ENCODE measurements around the gene PIRT. TPM values are rescaled to one million over a fixed set of nuclear protein-coding genes. Genes with fewer than 3 reads are reported as not detected.

The PIRT gene
- total RNA-seq, 1 donor from 2014 or later, result 0.07 TPM

- Mint-ChIP-seq H3K4me3 (no peak overlapping the region), H3K27me3 (ENCODE audit: low read depth) (no peaks in the 10 kb centered on the region), H3K9me3 (no peaks in the 10 kb centered on the region), H3K36me3 (ENCODE audit: low read depth) (no peaks in the 10 kb centered on the region), H3K4me1 (peaks cover 8% of the 10 kb centered on the region), H3K27ac (ENCODE audit: unreplicated experiment) (no peak overlapping the region)
- no peak for TF ChIP-seq CTCF (conservative IDR thresholded peaks at IDR 0.05)
- no peak for DNase-seq (ENCODE audit: low read depth, low spot score)
Observed at GRCh38 chr17:10797476-10798328, 40.2 kb downstream of the PIRT start.

- Mint-ChIP-seq H3K27ac (ENCODE audit: unreplicated experiment) (no peak overlapping the region), H3K4me1 (peaks cover 23% of the 10 kb centered on the region), H3K36me3 (ENCODE audit: low read depth) (no peaks in the 10 kb centered on the region), H3K4me3 (no peak overlapping the region), H3K9me3 (no peaks in the 10 kb centered on the region), H3K27me3 (ENCODE audit: low read depth) (no peaks in the 10 kb centered on the region)
- no peak for DNase-seq (ENCODE audit: low read depth, low spot score)
- no peak for TF ChIP-seq CTCF (conservative IDR thresholded peaks at IDR 0.05)
Observed at GRCh38 chr17:10793816-10794215, 44.1 kb downstream of the PIRT start.

GRCh38 chr17:10793256-10793655 is 44.6 kb downstream of the PIRT start:
- Mint-ChIP-seq H3K4me1 (peaks cover 25% of the 10 kb centered on the region), H3K27ac (ENCODE audit: unreplicated experiment) (no peak overlapping the region), H3K27me3 (ENCODE audit: low read depth) (no peaks in the 10 kb centered on the region), H3K4me3 (no peak overlapping the region), H3K9me3 (no peaks in the 10 kb centered on the region), H3K36me3 (ENCODE audit: low read depth) (no peaks in the 10 kb centered on the region)
- no peak for TF ChIP-seq CTCF (conservative IDR thresholded peaks at IDR 0.05)
- DNase-seq (ENCODE audit: low read depth, low spot score), result no peak

GRCh38 chr17:10792151-10792550 is 45.7 kb downstream of the PIRT start:
- no peak for TF ChIP-seq CTCF (conservative IDR thresholded peaks at IDR 0.05)

GRCh38 chr17:10790491-10791401 is 47.1 kb downstream of the PIRT start:
- no peak for DNase-seq (ENCODE audit: low read depth, low spot score)
- no peaks in the 10 kb centered on the region for H3K27me3 Mint-ChIP-seq (ENCODE audit: low read depth)
- H3K9me3 Mint-ChIP-seq, result no peaks in the 10 kb centered on the region
- TF ChIP-seq CTCF (conservative IDR thresholded peaks at IDR 0.05), result no peak
- no peak overlapping the region for H3K4me3 Mint-ChIP-seq
- H3K4me1 Mint-ChIP-seq, result peaks cover 27% of the 10 kb centered on the region
- no peaks in the 10 kb centered on the region for H3K36me3 Mint-ChIP-seq (ENCODE audit: low read depth)
- H3K27ac Mint-ChIP-seq (ENCODE audit: unreplicated experiment), result no peak overlapping the region

More at GRCh38 chr17:10792151-10792550, 45.7 kb downstream of the PIRT start:
- no peak overlapping the region for H3K27ac Mint-ChIP-seq (ENCODE audit: unreplicated experiment)
- DNase-seq (ENCODE audit: low read depth, low spot score), result no peak
- no peaks in the 10 kb centered on the region for H3K36me3 Mint-ChIP-seq (ENCODE audit: low read depth)
- H3K27me3 Mint-ChIP-seq (ENCODE audit: low read depth), result no peaks in the 10 kb centered on the region
- H3K9me3 Mint-ChIP-seq, result no peaks in the 10 kb centered on the region
- H3K4me3 Mint-ChIP-seq, result no peak overlapping the region
- H3K4me1 Mint-ChIP-seq, result peaks cover 27% of the 10 kb centered on the region
